A549 (cell line): ENCODE results near the gene PIGN.

ENCODE experiments used
- ZSCAN20 ChIP-seq: fragments of 250-450 bp; sonication (Bioruptor Pico); IDR thresholded peaks from 2 replicates; pipeline ENCODE4 v1.8.0; 2022; ENCODE audit warnings: mild to moderate bottlenecking, moderate library complexity
- TF ChIP-seq, protein P1 (sequence below): fragments of >200 bp; sonication (Bioruptor Twin); formaldehyde crosslinking; IDR thresholded peaks from 3 replicates; pipeline ENCODE4 v1.5.1; 2016

- TF ChIP-seq ZSCAN20 (CRISPR knock-in tag) = no peak
- TF ChIP-seq, protein P1, sequence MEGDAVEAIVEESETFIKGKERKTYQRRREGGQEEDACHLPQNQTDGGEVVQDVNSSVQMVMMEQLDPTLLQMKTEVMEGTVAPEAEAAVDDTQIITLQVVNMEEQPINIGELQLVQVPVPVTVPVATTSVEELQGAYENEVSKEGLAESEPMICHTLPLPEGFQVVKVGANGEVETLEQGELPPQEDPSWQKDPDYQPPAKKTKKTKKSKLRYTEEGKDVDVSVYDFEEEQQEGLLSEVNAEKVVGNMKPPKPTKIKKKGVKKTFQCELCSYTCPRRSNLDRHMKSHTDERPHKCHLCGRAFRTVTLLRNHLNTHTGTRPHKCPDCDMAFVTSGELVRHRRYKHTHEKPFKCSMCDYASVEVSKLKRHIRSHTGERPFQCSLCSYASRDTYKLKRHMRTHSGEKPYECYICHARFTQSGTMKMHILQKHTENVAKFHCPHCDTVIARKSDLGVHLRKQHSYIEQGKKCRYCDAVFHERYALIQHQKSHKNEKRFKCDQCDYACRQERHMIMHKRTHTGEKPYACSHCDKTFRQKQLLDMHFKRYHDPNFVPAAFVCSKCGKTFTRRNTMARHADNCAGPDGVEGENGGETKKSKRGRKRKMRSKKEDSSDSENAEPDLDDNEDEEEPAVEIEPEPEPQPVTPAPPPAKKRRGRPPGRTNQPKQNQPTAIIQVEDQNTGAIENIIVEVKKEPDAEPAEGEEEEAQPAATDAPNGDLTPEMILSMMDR = no peak
Measured at GRCh38 chr18:62224229-62224628, 37.4 kb upstream of the PIGN start.
